IMR-90 (cell line): ENCODE data around the gene LZTS3. TPM values are rescaled to one million over a fixed set of nuclear protein-coding genes. Genes with fewer than 3 reads are reported as not detected.

Experiments used
- ATAC-seq: fragments of 200-7000 bp; cut with Tn5 transposase; 2 replicates; pipeline ENCODE4 v1.9.1; 2020; ENCODE audit warnings: low read depth, mild to moderate bottlenecking, moderate library complexity
- BruUV-seq: library from RNA; stranded (reverse); fragments of 400-500 nt; replicated peaks from 2 replicates; lab custom pipeline; 2021; lab: Mats Ljungman, UMichigan
- CTCF ChIA-PET: fragments of 300-600 bp; formaldehyde crosslinking; extraction: SDS; loops from one replicate; lab custom pipeline; 2021; ENCODE audit warnings: antibody characterized with exemption; lab: Yijun Ruan, JAX
- POLR2A ChIA-PET: fragments of 300-600 bp; sonication (Branson Sonifier 250); formaldehyde crosslinking; loops from one replicate; lab custom pipeline; 2022; ENCODE audit warnings: antibody characterized with exemption; ENCODE audit not compliant: unreplicated experiment; lab: Charles Lee
- DNase-seq: peaks from one replicate; pipeline ENCODE4 v3.0.0; 2013
- H2AFZ ChIP-seq: replicated peaks from 2 replicates; pipeline ENCODE3; 2013; ENCODE audit warnings: low read length, mild to moderate bottlenecking; ENCODE audit not compliant: poor library complexity
- H2AK5ac ChIP-seq: 2 replicates; pipeline ENCODE4 v1.6.1; 2013; ENCODE audit warnings: low read depth, low read length, inconsistent platforms
- H2AK9ac ChIP-seq: replicated peaks from 2 replicates; pipeline ENCODE3; 2013; ENCODE audit warnings: mild to moderate bottlenecking, low read depth, low read length, moderate library complexity; ENCODE audit not compliant: poor library complexity
- H2BK120ac ChIP-seq: 2 replicates; pipeline ENCODE4 v1.6.1; 2013; ENCODE audit warnings: low read depth, low read length, inconsistent platforms
- H2BK15ac ChIP-seq: 3 replicates; pipeline ENCODE4 v1.6.1; 2013; ENCODE audit warnings: low read depth, low read length, inconsistent platforms
- H2BK20ac ChIP-seq: 2 replicates; pipeline ENCODE4 v1.6.1; 2013; ENCODE audit warnings: low read depth, mild to moderate bottlenecking, inconsistent platforms, low read length, moderate library complexity
- H2BK5ac ChIP-seq: 2 replicates; pipeline ENCODE4 v1.6.1; 2013; ENCODE audit warnings: mild to moderate bottlenecking, low read depth, low read length, inconsistent platforms; ENCODE audit not compliant: poor library complexity, severe bottlenecking
- H3K14ac ChIP-seq: replicated peaks from 2 replicates; pipeline ENCODE4 v1.6.1; 2013; ENCODE audit warnings: low read depth, low read length, inconsistent platforms
- H3K18ac ChIP-seq: 2 replicates; pipeline ENCODE4 v1.6.1; 2013; ENCODE audit warnings: low read depth, low read length, control low read depth
- H3K23ac ChIP-seq: 2 replicates; pipeline ENCODE4 v1.6.1; 2013; ENCODE audit warnings: low read depth, low read length, inconsistent platforms
- H3K27ac ChIP-seq: 2 replicates; pipeline ENCODE4 v1.5.1; 2013; ENCODE audit warnings: mild to moderate bottlenecking, control low read depth, low read length; ENCODE audit not compliant: insufficient read depth
- H3K27me3 ChIP-seq: 2 replicates; pipeline ENCODE4 v1.6.1; 2013; ENCODE audit warnings: low read length; ENCODE audit not compliant: control insufficient read depth, insufficient read depth
- H3K36me3 ChIP-seq: 2 replicates; pipeline ENCODE4 v1.6.1; 2013; ENCODE audit warnings: low read length, mixed read lengths; ENCODE audit not compliant: control insufficient read depth, insufficient read depth
- H3K4ac ChIP-seq: 2 replicates; pipeline ENCODE4 v1.6.1; 2013; ENCODE audit warnings: low read depth, low read length, inconsistent platforms
- H3K4me1 ChIP-seq: 2 replicates; pipeline ENCODE4 v1.6.1; 2013; ENCODE audit warnings: low read length, mixed read lengths; ENCODE audit not compliant: control insufficient read depth, insufficient read depth
- H3K4me2 ChIP-seq: 2 replicates; pipeline ENCODE4 v1.6.1; 2013; ENCODE audit warnings: low read depth, mild to moderate bottlenecking, control low read depth, low read length, moderate library complexity
- H3K4me3 ChIP-seq: 2 replicates; pipeline ENCODE4 v1.5.1; 2013; ENCODE audit warnings: low read depth, mild to moderate bottlenecking, control low read depth, low read length, moderate library complexity; ENCODE audit not compliant: insufficient read depth
- H3K56ac ChIP-seq: 2 replicates; pipeline ENCODE4 v1.6.1; 2013; ENCODE audit warnings: low read length, inconsistent platforms; ENCODE audit not compliant: insufficient read depth; ENCODE audit errors: extremely low read depth
- H3K79me1 ChIP-seq, 2 experiments: 2 replicates each; pipeline ENCODE4 v1.6.1; 2013; ENCODE audit warnings: low read length in 2 of 2, inconsistent platforms in 1 of 2, low read depth in 1 of 2
- H3K9ac ChIP-seq: 2 replicates; pipeline ENCODE4 v1.6.1; 2013; ENCODE audit warnings: low read depth, low read length, control low read depth
- H3K9me1 ChIP-seq: 2 replicates; pipeline ENCODE4 v1.6.1; 2013; ENCODE audit warnings: low read length, inconsistent platforms; ENCODE audit not compliant: insufficient read depth
- H3K9me3 ChIP-seq: 2 replicates; pipeline ENCODE4 v1.6.1; 2013; ENCODE audit warnings: low read length; ENCODE audit not compliant: control insufficient read depth, insufficient read depth
- H4K20me1 ChIP-seq: 2 replicates; pipeline ENCODE4 v1.6.1; 2013; ENCODE audit warnings: low read length, inconsistent platforms; ENCODE audit not compliant: insufficient read depth
- H4K5ac ChIP-seq: 2 replicates; pipeline ENCODE4 v1.6.1; 2013; ENCODE audit warnings: mild to moderate bottlenecking, low read depth, low read length, control low read depth
- H4K8ac ChIP-seq, 2 experiments: 2 replicates each; pipeline ENCODE4 v1.6.1; 2013; ENCODE audit warnings: low read depth in 2 of 2, low read length in 2 of 2, control low read depth in 1 of 2, inconsistent platforms in 1 of 2
- H4K91ac ChIP-seq: 2 replicates; pipeline ENCODE4 v1.6.1; 2013; ENCODE audit warnings: low read depth, low read length, inconsistent platforms; ENCODE audit not compliant: insufficient read depth
- CTCF ChIP-seq: conservative IDR thresholded peaks from 2 replicates; pipeline ENCODE4 v1.5.1; 2012; ENCODE audit warnings: mild to moderate bottlenecking, low read depth, low read length, improper control_type of control experiment
- ELK1 ChIP-seq: fragments of 150-350 bp; IDR thresholded peaks from 2 replicates; pipeline ENCODE4 v1.6.1; 2016; ENCODE audit warnings: low read depth, mild to moderate bottlenecking, low read length, moderate library complexity, borderline replicate concordance
- MAFK ChIP-seq: IDR thresholded peaks from 2 replicates; pipeline ENCODE4 v1.6.1; 2012; ENCODE audit warnings: low read depth, low read length, improper control_type of control experiment
- RCOR1 ChIP-seq: IDR thresholded peaks from 2 replicates; pipeline ENCODE4 v1.6.1; 2012; ENCODE audit warnings: mild to moderate bottlenecking, low read length, improper control_type of control experiment; ENCODE audit not compliant: insufficient replicate concordance
- RFX5 ChIP-seq: IDR thresholded peaks from 2 replicates; pipeline ENCODE4 v1.8.0; 2012; ENCODE audit warnings: low read depth, mild to moderate bottlenecking, low read length, moderate library complexity
- WGBS, 2 experiments: methylation state at CpG; one replicate each; pipeline versions ENCODE4 v1.1.5 to v1.1.7; 2013; ENCODE audit warnings: missing lambda C conversion rate in 2 of 2; ENCODE audit not compliant: insufficient read length in 1 of 2; ENCODE audit errors: extremely low coverage in 2 of 2; 5-methylcytosine and 5-hydroxymethylcytosine counted together
- dilution Hi-C: fragments of 300-500 bp; cut with HindIII; formaldehyde crosslinking; loops from one replicate; pipeline ENCODE4 v1.14.3; 2018; ENCODE audit warnings: low sequenced_read_pairs; ENCODE audit not compliant: unreplicated experiment
- in situ Hi-C: fragments of 300-500 bp; cut with MboI; formaldehyde crosslinking; loops from 3 replicates; pipeline ENCODE4 v1.14.3; 2019; ENCODE audit warnings: low sequenced_read_pairs, inconsistent platforms, mixed read lengths
- intact Hi-C: fragments of 100-400 bp; cut with micrococcal nuclease; formaldehyde crosslinking; loops from 2 replicates; pipeline ENCODE4 v1.10.0; 2022
- polyA plus RNA-seq, 3 experiments: library from polyadenylated mRNA; depleted of rRNA; stranded (reverse); fragments of >200 nt; gene quantifications; 2 replicates each; pipeline ENCODE4 v1.2.3, GENCODE V29; 2012; ENCODE audit warnings: low replicate concordance in 1 of 3
- total RNA-seq: library from RNA; depleted of rRNA; stranded (reverse); fragments of >200 nt; gene quantifications from 2 replicates; pipeline ENCODE4 v1.2.3, GENCODE V29; 2012

Gene LZTS3
- total and polyA plus RNA-seq, 2 of the 4 experiments (the other 2 are of a cell fraction) = 1.4 to 3.2 TPM

- in situ Hi-C loops = no loop called here
- Histone ChIP-seq H3K14ac (no peak overlapping the region), H3K9ac (no peak overlapping the region), H4K5ac (no peak overlapping the region), H3K4me3 (no peak overlapping the region), H3K56ac (no peak overlapping the region), H2BK20ac (no peak overlapping the region), H3K9me1 (peaks cover 4% of the 10 kb centered on the region; the same call in 1 of the 2 replicates), H2BK5ac (no peak overlapping the region), H2AK5ac (no peak overlapping the region), H3K18ac (no peak overlapping the region), H2AFZ (no peak overlapping the region), H3K9me3 (no peaks in the 10 kb centered on the region; the same call in 1 of the 2 replicates), H2AK9ac (no peak overlapping the region), H3K36me3 (peaks cover 22% of the 10 kb centered on the region), H3K23ac (no peak overlapping the region), H4K8ac (no peak overlapping the region), H4K20me1 (peaks cover 51% of the 10 kb centered on the region), H3K27me3 (no peaks in the 10 kb centered on the region), H3K4me2 (no peak overlapping the region), H2BK120ac (no peak overlapping the region), H3K79me1 (peaks cover 36 to 79% of the 10 kb centered on the region in 2 experiments), H3K4me1 (0 out of 2 replicates have a peak, but pooled peaks cover 2% of the 10 kb centered on the region), H3K27ac (no peak overlapping the region), H4K91ac (no peak overlapping the region), H2BK15ac (no peak overlapping the region), H3K4ac (no peak overlapping the region)
- POLR2A ChIA-PET = no interaction called here
- DNase-seq (peak; percentile 9), ATAC-seq (no peak)
- dilution Hi-C loops = no loop called here
- BruUV-seq = no TSS peak
- WGBS, 2 experiments = 100% methylated on average over 3 of the region's 10 CpGs; no CpG with 5 or more reads in 1 of the 2 experiments
- intact Hi-C loops = no loop called here
- CTCF ChIA-PET = no interaction called here
- no peak for TF ChIP-seq RCOR1
- TF ChIP-seq ELK1 = no peak
- TF ChIP-seq CTCF = no peak
- no peak for TF ChIP-seq MAFK
- no peak for TF ChIP-seq RFX5
Measured at GRCh38 chr20:3146732-3147341, 26.5 kb downstream of the LZTS3 start.
